Measurements from ENCODE around the gene ZDHHC14.

GRCh38 chr6:157723376-157723775 is 342.4 kb downstream of the ZDHHC14 start:
- TF ChIP-seq CTCF (IDR thresholded peaks at IDR 0.05) (no peak), POLR2AphosphoS5 (IDR thresholded peaks at IDR 0.05) (no peak)
